HG02885 (cell line): Measurements from ENCODE around the gene SEMA5A.
A peak's percentile ranks its signal among the peaks of the same experiment; 100 is the strongest.

Experiments used
- ATAC-seq: cut with Tn5 transposase; IDR thresholded peaks from one replicate; pipeline ENCODE4 v1.9.1; 2021; ENCODE audit warnings: mild to moderate bottlenecking; ENCODE audit not compliant: unreplicated experiment, poor library complexity

Gene SEMA5A

DNA sequence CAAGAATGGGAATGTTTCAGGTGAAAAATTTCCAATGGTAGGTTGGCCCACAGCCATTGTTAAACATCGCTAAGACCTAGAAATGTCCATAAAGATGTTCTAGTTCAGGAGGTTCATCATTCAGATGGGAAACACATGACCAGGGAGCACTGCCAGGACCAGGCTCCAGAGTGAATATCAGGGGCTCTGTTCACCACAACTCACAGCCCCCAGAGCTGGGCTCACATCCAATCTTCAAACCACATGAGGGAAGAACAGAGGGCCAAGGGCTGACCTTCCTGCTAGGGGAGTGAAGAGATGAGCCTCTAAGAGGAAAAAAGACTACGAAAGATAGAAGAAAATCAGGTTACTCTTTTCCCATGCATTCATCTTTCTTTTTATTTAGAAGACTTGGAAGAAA lies 205.8 kb downstream of the SEMA5A start:
- ATAC-seq = no peak

DNA sequence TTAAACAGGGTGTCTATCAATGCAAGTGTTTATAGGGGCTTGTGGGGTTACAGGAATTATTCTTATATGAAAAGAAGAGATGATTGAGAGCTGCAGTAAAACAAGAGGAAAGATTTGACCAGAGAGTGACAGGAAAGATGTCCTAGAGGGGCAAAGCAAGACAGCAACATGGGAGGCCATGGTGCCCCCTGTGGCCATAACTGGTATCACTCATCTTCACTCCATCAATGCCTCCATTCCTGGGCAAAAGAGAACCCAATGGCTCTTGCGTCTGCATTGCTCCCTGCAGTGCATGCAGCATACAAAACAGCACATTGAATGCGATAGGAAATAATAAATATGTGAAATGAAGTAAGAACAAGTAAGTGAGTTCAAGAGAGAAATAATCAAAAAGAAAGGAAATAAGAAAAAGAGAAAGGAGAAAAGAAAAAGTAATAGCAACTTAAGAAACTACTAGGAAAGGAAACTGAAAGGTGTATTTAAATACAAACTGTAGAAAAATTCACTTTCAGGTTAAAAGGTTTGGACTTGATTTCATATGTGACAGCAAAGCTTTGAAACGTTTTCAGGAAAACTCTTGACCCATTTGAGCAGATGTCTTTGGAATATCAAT lies 206.6 kb downstream of the SEMA5A start:
- peak; percentile 43 for ATAC-seq

DNA sequence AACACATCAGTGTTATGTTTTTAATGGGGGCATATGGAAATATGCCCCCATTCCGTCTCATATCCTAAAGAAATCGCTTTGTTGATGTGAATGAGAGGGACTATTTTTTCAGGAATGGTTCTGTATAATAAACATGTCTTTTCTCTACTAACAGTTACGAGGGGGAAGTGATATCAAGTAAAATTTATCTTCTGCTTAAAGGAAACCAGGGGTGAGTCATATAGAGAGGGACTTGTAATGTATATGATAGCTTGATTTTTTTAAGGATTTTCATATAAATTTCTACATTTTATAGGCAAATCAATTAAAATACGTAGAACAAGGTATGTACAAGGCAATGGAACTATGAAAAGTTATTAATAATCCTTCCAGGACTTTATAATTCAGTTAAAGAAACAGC lies 207.1 kb downstream of the SEMA5A start:
- ATAC-seq = no peak

DNA sequence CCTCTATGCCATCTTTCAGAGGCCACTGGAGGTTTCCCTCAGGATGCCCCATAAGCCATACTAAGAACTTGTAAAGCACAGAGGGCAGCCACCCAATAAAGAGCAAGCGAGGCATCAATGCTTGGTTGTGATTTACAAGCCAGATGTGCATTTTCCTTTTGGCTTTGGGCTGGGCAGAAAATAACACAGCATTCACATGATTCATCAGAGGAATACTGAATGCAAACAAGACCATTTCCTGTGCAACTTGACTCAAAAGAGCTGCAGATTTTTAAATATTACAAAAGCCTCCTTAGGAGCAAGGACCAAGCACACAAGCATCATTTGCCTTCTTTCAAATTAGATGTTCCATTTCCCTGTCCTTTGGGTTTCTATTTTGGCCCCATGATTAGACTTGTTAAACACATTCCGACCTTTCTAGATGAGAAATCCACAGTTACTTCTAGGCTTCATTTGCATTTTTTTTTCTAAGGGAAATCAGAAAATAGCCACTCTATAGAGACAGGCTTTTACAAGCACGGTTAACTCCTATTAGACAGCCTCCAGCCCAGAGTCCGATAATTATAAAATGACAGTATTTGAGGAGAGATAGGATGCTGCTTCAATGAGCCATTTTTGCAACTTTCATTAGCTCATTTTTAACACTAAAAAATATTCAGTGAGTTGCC lies 207.8 kb downstream of the SEMA5A start:
- no peak for ATAC-seq

DNA sequence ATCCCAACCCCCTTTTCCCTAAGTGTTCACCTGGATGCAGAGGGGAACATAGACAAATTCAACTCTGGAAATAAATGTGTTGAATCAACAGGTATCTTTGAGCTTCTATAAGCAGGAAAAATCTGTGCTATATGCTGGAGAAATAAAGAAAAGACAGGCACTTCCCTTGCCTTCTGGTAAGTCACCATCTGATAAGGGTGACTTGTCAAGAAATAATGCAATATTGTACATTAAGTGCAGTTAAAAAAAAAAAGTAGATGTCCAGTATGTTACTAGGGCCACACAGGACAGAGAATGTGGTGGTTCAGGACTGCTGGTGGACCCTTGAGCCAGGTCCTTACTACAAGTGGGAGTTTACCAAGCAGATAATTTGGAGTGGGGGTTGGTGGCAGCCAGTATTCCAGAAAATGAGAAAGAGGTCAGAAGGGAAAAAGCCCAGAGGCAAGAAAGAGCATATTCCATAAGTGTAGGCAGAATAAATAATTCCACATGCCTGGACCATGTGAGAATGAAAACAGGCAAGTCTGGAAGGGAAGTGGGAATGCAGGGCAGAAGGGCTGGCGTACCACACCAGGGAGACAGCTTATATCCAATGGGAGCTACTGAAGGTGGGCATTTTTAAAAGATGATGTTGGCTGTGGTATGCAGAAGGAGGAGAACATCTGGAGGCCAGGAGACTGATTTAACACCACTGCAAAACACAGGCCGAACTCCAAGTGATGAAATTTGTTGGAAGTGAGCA lies 209.9 kb downstream of the SEMA5A start:
- no peak for ATAC-seq

DNA sequence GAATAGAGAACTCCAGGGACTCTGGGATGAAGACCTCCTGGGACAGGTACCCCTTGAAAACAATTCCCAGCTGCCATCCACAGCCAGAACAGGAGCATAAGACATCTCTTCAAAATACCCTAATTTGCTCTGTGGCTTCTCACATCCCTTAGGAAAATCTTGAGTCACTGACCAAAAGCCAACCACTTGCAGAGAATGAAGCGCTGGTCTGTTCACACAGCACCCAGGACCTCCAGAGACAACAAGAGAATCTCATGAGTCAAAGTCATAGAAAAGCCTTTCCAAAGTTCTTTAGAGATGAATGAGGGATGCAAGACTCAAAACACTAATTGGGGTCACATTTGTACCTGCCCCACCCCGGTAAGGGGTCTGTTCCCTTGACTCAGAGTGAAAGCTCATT lies 210.6 kb downstream of the SEMA5A start:
- no peak for ATAC-seq

DNA sequence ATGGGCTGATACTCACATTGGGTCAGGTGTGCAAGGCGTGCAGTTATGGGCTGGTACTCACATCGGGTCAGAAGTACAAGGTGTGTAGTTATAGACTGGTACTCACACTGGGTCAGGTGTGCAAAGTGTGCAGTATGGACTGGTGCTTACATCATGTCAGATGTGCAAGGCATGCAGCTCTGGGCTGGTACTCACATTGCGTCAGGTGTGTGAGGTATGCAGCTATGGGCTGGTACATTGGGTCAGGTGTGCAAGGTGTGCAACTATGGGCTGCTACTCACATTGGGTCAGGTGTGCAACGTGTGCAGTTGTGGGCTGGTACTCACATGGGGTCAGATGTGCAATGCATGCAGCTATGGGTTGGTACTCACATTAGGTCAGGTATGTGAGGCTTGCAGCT lies 213.8 kb downstream of the SEMA5A start:
- ATAC-seq = no peak

DNA sequence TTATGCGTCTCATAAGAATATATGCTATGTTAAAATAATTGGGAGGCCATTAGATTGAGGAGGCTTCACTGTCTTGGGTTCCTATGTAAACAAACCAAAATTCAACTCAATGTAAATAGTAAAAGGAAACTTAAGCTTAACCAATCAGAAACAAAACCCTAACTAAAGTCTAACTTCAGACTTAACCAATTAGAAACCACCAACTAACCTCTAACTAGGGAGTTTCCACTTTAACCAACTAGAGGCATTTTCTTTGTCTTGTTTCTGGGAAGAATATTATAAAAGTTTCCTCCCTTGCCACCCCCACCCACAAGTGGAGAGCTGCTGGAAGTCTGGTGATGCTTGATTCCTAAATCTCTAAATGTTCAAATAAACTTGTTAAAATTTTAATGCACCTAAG lies 214.5 kb downstream of the SEMA5A start:
- ATAC-seq = no peak

DNA sequence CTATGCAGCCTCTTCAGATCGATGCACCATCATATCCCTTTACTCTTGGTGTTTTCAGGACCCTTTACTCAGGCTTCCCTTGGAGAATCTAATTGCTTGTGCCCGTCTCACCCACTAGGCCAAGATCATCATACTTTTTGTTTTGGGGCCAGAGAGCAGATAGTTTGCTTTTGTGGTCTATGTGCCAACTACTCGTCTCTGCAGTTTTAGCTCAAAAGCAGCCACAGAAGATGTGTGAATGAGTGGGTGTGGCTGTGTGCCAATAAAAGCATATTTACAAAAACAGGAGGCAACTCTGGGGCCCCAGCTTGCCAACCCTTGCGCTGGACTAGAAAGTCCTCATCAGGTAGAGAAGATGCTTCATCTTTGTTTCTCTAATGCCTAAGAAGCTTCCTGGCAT lies 216.8 kb downstream of the SEMA5A start:
- ATAC-seq = no peak

DNA sequence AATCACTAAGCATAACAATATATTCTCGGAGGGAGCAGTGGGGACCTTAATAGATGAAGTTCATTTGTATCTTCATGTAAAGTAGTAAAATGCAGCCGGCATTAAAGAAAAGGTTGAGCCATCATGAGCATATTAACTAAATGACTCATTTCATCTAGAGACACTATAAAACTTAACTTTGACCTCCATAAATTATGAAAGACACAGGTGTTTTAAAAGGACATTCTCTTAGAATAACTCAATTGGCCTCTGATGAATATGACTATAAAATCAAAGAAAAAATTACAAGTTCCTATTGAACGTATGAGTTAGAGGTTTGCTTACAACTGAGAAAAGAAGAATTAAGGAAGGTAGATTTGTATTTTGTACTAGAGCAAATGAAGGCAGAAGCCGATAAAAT lies 220.3 kb downstream of the SEMA5A start:
- no peak for ATAC-seq

DNA sequence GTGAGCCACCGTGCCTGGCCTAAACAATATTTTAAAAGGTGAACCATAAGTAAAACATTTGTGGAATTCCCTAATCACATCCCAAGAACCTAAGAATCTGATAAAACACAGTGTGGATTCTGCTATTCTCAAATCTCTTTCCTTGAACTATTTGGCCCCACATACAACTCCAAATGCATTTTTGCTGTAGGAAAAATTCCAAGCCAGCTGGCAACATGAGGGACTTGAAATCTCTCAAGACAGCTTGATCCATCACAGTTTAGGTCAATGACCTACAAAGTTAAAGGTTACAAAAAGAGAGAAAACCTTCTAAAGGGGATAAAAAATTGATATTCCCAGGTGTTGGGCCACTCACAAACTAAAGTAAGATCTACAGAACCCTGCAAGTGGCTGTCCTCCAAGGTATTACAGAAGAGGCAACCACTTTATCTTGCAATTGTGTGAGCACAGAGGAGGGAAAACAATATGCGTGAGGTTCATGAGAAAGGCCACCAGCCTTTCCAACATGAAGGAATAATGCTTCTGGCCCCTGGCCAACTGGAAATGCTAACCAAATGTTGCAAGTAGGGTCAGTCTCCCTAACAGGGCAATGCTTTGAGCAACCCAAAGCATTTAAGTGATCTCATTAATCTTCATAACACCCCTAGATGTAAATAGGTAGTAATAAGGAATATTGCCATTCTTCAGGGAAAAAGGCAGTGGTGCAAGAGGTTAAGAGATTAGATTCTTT lies 221.4 kb downstream of the SEMA5A start:
- no peak for ATAC-seq

DNA sequence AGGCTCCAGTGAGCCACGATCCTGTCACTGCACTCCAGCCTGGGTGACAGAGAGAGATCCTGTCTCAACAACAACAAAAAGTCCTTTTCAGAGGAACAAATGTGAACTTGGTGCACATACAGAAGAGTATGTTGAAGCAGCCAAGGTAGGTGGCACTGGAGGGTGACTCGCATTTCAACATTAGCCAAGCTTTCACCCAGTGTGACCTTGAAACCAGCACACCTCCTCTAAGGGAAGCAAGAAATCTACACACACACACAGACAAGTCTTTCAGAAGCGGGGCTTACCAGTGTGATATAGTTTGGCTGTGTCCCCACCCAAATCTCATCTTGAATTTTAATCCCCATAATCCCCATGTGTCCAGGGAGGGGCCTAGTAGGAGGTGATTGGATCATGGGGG lies 225.2 kb downstream of the SEMA5A start:
- ATAC-seq = no peak

DNA sequence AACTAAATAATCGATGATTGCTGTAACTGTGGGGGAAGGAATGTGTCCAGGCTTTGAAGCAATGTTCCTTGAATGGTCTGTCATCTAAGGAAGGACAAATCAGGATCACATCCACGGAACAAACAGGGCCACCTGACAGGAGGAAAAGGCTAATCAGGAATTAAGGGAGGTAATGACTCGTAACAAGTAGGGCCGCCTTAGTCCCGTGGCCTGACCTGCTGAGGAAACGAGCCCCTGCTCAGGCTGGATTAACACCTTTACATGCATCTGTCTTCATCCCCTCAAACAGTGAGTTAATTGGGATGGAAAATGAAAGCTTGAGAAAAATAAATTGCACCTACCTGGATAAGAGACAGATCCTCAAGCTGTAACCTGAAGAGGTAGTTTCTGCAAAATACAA lies 227.8 kb downstream of the SEMA5A start:
- no peak for ATAC-seq

DNA sequence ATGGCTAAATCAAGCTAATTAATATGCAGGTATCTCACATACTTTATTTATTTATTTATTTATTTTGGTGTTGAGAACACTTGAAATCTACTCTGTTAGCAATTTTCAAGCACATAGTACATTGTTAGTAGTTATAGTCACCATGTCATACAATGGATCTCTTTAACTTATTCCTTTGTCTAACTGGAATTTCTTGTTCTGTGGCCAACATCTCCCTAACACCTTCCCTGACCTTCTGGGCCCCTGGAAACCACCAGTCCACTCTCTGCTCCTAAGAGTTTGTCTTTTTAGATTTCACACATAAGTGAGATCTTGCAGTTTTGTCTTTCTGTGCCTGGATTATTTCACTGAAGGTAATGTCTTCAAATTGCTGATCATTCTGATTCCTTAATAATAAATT lies 229.1 kb downstream of the SEMA5A start:
- no peak for ATAC-seq

DNA sequence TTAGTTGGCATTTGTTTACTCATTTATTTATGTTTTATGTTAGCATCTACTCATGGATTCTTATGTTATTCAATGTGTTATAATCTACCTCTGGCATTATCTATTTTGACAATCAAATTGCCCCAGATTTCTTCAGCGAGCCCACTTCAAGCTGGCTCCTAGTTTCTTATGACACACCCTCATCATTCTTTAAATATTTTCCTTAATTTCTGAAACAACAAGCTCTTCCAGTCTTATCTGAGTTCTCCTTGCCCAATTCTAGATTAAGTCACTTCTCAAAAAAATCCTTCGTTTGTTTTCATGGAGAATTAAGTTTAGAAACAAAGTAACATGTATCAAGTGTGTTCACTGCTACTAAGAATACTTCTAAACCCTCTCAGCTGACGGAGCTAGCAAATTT lies 229.8 kb downstream of the SEMA5A start:
- no peak for ATAC-seq

DNA sequence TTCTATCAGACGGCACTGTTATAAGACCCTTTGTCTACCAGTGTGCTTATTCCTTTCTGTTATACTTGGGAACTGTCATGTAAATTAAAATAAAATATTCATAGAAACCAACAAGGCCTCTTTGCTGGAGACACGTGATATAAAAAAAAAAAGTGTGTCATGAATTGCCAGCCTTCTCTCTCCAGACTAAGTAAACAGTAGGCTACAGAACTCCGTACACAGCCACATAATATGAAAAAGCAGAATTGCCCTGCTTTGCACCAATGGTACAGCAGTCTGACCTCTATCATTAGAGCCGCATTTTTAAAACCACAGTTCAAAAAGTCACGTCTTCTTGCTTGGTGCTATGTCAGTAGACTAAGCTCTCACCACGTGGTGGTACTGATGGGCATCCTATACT lies 231.3 kb downstream of the SEMA5A start:
- ATAC-seq = no peak

DNA sequence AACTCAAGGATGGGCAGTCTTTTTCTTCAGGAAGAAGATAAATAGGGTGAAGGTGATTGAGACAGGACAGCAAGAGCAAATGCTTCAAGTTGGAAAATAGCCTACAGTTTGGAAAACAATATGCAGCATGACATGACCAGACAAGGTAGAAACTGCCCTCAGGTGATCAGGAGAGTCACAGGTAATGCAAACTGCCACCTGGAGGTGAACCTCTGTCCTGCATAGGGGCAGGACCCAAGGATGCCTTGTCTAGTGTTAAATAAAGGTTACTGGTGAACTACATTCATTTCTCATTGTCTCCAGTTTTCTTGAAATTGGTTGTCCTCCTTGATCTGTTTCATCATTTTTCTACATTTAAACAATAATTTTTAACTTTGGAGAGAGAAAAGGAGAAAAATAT lies 232.1 kb downstream of the SEMA5A start:
- ATAC-seq = no peak

DNA sequence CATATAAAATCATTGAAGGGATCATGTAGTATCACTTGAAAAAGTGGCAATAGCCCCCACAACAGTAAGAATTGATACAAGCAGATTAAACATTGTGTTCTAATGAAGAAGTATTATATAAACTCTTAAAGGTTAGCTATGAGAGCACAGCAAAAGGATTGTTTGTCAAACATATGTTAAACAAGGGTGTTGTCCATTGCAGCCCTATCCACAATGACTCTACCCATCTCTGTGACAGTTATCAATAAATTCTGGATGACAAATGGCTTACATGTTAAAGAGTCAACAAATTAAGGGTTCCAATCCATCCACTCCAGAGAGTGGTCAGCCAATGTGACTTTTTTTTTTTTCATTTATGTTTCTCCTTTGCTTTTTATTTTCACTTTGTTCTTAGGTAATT lies 238.7 kb downstream of the SEMA5A start:
- ATAC-seq = no peak

DNA sequence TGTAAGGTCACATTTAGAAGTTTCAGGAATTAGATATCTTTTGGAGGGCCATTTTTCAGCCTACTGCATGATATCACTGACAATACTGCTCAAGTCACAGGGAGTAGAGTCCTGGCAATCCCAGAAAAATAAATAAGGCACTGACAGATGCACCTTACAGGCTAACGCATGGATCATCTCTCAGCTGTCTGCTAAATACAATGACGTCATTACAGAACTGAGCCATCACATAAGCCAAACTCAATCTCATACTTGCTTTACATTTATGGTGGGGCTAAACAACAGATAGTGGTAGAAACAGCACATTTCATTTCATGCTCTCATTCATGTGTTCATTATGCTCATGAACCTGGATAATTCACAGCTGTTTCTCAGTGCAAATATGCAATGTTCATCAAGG lies 243.7 kb downstream of the SEMA5A start:
- ATAC-seq = no peak

DNA sequence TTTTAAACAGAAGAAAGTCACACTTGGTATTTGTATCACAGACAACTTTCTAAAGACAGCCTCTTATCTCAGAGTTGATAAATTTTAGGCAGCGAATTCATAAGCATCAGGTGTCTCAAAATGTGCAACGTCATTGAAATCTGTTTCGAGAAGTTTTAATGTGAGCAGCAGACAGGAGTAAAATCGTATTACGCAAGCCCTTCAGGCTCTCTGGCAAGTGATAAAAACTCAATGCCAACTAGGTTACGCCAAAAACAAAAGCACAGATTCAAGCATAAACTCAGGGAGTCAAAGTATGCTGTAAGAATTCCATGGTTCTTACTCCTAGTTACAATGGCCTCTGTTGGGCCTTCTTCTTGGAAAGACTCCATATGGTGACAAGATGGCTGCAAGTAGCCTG lies 244.7 kb downstream of the SEMA5A start:
- ATAC-seq = no peak

DNA sequence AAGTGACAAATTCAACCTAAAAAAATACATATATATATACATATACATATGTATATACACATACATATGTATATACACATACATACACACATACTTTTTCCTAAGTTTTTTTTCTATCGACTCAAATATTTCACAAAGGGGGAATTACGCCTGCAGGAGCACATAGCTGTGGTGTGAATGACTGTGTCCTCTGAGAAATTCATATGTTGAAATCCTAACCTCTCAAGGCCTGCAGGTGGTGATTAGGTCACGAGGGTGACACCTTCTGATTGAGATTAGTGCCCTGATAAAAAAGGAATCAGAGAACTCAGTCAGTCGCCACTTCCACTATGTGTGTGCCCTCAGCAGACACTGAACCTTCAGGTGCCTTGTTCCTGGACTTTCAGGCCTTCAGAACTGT lies 248.7 kb downstream of the SEMA5A start:
- no peak for ATAC-seq
